ENCODE measurements around the gene NEURL1B.

Gene NEURL1B

DNA sequence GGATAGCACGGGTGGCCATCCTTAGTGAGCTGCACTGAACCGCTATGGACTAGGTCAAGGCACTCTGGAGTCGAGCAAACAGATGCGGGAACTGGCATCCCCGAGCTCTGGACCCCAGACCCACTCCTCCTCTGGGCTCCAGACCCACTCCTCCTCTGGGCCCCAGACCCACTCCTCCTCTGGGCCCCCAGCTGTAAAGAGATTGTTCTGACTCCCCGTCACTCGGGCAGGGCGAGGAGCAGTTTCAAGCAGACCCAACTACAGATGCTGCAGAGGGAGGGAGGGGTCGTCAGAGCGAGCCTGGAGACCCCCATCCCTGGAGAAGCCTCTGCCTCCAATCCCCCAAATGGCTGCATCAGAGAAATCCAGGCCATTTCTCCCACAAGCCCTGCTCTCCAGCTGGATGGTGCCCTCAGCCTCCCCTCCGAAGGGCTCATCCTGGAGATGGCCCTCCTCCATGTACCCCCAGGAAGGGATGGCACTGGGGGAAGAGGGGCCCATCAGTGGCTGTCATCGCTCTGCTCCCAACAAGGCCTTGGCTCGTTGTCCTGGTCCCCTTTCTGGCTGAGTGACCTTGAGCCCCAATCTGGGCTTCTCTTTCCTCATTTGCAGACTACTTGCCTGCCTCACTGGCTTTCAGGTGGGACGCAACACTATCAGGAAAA lies 91.3 kb downstream of the NEURL1B start:
- no peak for DNase-seq (ENCODE audit: low spot score)

DNA sequence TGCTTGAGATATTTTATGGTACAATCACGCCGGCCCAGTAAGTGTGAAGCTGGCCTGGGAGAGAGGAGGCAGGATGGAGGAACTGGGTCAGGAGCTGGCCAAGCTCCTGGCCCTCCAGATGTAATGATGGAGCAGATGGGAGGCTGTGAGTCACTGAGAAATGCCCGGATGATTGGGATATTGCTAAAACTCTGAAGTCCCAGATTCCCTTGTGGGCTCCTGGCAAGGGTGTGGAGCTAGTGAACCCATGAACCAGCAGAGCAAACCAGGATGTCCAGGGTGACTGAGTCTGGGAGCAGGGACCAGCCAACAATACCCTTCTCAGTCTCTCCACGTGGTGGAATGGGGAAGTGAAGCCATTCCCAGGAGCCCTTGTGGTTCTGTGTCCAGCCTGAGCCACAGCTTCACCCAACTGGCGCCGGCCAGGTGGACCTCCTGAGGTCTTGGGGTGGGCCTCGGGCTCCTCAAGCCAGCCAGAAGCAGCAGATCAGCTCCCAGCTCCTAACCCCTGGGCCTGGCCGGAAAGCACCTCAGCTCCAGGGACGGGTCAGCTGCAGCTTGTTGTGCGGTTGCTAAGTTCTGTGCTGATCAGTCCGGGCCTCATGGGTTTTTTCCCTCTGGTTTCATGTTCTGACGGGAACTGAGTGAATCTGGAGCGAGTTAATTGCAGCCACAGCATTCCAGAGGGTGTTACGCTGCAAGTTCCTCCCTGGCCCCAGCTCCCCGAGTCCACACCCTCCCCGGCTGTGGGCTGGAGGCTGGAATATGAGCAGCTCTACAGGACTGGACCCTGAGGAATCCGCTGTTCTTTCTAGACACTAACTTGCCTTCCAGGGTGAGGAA lies 92.3 kb downstream of the NEURL1B start:
- DNase-seq (ENCODE audit: low spot score) = peak; percentile 65

DNA sequence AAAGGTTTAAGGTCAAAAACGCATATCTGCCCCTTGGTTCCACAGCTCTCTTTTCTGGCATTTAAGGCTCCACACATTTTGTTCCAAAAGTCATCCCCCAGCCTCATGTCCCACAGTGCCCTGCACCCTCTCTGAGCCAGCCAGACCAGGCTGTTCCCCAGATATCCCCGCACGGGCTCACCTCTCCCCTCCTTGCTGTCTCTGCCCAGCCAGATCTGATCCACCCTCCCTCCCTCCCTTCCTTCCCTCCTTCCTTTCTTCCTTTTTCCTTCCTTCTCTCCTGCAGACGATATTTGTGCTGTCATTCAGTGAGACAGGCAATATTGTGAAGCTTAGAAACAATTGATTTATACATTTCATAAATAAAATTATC lies 92.9 kb downstream of the NEURL1B start:
- DNase-seq (ENCODE audit: low spot score) = no peak

DNA sequence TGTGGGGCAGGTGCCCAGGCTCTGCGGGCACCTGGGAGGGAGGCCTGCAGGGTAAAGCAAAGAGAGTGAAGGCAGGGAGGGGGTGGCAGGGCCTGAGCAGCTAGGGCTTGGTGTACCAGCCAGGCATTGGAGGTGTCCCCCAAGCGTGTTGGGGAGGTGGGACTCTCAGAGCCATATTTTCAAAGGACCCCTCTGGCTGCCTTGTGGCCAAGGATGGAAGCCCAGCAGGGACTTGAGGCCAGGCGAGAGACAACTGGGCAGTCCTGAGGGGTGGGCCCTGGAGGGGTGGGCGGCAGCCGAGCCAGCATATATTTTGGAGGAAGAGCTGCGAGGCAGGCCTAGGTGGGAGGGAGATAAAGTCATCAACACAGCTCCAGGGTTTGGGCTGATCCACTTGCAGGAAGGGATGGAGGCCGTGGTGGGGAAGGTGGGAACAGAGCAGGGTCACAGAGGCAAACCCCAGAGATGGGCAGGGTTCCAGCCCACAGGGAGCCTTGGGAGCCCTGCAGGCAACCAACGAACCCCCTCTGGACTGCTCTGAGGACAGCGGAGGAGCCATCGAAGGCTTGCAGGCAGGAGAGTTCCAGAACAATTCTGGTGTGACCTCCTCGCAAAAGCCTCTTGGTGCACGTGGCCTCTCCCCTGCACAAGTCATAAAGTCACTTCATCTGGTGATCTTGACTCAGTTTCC lies 94.2 kb downstream of the NEURL1B start:
- no peak for DNase-seq (ENCODE audit: low spot score)

DNA sequence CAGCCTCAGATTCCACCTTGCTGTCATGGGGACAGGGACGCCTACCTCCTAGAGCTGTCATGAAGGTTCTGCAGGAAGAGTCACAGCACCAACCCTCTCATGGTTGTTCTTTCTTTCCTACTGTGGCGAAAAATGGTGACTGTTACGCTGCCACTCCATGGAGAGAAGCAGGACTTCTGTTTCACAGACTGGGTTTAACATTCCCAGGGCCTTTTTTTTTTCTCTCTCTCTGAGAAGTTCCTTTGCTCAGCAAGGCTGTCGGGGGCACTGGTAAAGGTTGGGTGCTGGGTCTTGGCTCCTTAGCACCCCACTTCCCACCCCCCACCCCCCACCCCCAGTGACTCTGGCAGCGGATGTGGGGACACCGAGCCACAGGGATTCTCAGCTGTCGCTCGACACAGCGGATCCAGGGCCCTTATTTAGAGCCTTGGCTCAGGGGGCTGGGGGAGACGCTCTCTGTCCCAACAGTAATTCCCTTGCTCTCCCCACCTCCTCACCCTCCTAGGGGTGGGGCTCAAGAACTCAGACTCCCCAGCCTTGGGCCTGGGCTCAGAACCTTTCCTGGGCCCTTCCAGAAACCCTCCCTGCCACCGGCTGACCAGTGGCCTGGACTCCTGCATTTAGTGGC lies 95.6 kb downstream of the NEURL1B start:
- no peak for DNase-seq (ENCODE audit: low spot score)

DNA sequence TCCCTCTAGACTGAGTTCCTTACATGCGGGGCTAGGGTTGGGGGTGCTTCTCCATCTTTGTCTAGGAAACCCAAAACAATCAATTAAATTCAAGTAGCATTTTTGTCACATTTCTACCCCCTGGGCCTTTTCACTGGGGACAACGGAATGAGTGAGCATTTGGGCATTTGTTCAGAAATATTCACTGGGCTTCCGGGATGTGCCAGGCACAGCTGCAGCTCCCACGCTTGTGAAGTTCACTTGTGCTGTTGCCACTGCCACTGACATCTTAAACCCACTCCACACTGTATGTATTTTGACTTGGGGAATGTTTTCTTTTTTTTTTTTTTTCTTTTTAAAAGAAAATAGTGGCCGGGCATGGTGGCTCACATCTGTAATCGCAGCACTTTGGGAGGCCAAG lies 98.3 kb downstream of the NEURL1B start:
- no peak for DNase-seq (ENCODE audit: low spot score)

DNA sequence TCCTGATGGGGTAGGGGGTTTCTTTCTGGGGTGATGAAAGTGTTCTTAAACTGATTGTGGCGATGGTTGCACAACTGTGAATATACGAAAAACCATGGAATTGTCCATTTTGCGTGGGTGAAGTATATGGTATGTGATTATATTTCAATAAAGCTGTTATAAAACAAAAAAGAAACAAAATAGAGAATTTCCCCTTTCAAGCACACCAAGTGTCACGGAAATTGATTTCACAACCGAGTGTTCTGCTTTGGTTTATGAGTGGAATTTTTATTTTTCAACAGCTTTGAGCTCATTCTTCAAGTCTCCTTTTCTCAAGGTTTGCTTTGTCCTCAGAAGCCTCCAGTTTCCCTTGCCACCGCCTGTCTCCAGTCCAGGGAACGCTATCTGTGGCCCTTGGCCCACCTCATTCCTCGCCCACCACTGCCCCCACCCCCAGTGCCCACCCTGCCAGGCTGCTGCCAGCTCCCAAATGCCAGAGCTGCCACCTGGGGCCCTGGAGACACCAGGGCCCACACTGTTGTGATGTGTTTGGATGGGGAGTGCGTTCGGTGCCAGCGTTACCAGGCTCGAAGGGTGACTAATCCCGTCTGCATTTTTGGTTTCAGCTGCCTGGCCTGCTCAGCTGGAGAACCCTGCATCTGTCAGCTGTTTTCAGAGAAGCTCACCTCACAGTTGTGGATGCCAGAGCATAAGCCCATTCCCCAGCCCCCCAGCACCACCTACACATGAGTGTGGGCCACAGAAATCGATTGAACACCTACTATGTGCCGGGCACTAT lies 99.6 kb downstream of the NEURL1B start:
- DNase-seq (ENCODE audit: low spot score) = no peak
